ENCODE measurements around the gene VPS39. TPM values are rescaled to one million over a fixed set of nuclear protein-coding genes. Genes with fewer than 3 reads are reported as not detected.

Gene VPS39
- total and polyA plus RNA-seq, 4 donors: 61.4 to 77.6 (median 66.9) TPM

GRCh38 chr15:42134617-42135245, 73.4 kb downstream of the VPS39 start:
- H3K4me3 ChIP-seq (ENCODE audit: low read depth, low read length): no peak overlapping the region
- H3K9me3 ChIP-seq (ENCODE audit: control insufficient read depth, insufficient read depth, low read length): no peaks in the 10 kb centered on the region
- no peak for DNase-seq (ENCODE audit: low read depth in 4 of 6, low spot score in 6 of 6)
- H3K27me3 ChIP-seq (ENCODE audit: control insufficient read depth, insufficient read depth, low read length): no peaks in the 10 kb centered on the region
- H3K4me1 ChIP-seq (ENCODE audit: control insufficient read depth, insufficient read depth, low read length): peaks cover 5% of the 10 kb centered on the region
- H3K36me3 ChIP-seq (ENCODE audit: control insufficient read depth, insufficient read depth, low read length): no peaks in the 10 kb centered on the region
- WGBS (ENCODE audit: insufficient coverage): 100% methylated on average over 5 of the region's 6 CpGs
- H3K27ac ChIP-seq (ENCODE audit: low read depth, low read length): no peak overlapping the region

- no peaks in the 10 kb centered on the region for H3K9me3 ChIP-seq (ENCODE audit: control insufficient read depth, insufficient read depth, low read length)
- H3K36me3 ChIP-seq (ENCODE audit: control insufficient read depth, insufficient read depth, low read length): no peaks in the 10 kb centered on the region
- no peak overlapping the region for H3K4me3 ChIP-seq (ENCODE audit: low read depth, low read length)
- 79% methylated on average over 7 of the region's 11 CpGs for WGBS (ENCODE audit: insufficient coverage)
- no peak overlapping the region for H3K27ac ChIP-seq (ENCODE audit: low read depth, low read length)
- peaks cover 5% of the 10 kb centered on the region for H3K4me1 ChIP-seq (ENCODE audit: control insufficient read depth, insufficient read depth, low read length)
- no peak for DNase-seq (ENCODE audit: low read depth in 4 of 6, low spot score in 6 of 6)
- H3K27me3 ChIP-seq (ENCODE audit: control insufficient read depth, insufficient read depth, low read length): no peaks in the 10 kb centered on the region
Observed at GRCh38 chr15:42133886-42134502, 74.1 kb downstream of the VPS39 start.

- H3K27me3 ChIP-seq (ENCODE audit: control insufficient read depth, insufficient read depth, low read length): no peaks in the 10 kb centered on the region
- DNase-seq (ENCODE audit: low read depth in 4 of 6, low spot score in 6 of 6): no peak
- H3K9me3 ChIP-seq (ENCODE audit: control insufficient read depth, insufficient read depth, low read length): no peaks in the 10 kb centered on the region
- no peak overlapping the region for H3K4me3 ChIP-seq (ENCODE audit: low read depth, low read length)
- H3K36me3 ChIP-seq (ENCODE audit: control insufficient read depth, insufficient read depth, low read length): no peaks in the 10 kb centered on the region
- H3K4me1 ChIP-seq (ENCODE audit: control insufficient read depth, insufficient read depth, low read length): peaks cover 5% of the 10 kb centered on the region
- 100% methylated on average over 1 of the region's 4 CpGs for WGBS (ENCODE audit: insufficient coverage)
- no peak overlapping the region for H3K27ac ChIP-seq (ENCODE audit: low read depth, low read length)
Observed at GRCh38 chr15:42133356-42133755, 74.7 kb downstream of the VPS39 start.

GRCh38 chr15:42131826-42132806, 76.0 kb downstream of the VPS39 start:
- Histone ChIP-seq H3K9me3 (ENCODE audit: control insufficient read depth, insufficient read depth, low read length) (no peaks in the 10 kb centered on the region), H3K4me1 (ENCODE audit: control insufficient read depth, insufficient read depth, low read length) (peaks cover 5% of the 10 kb centered on the region), H3K4me3 (ENCODE audit: low read depth, low read length) (no peak overlapping the region), H3K27me3 (ENCODE audit: control insufficient read depth, insufficient read depth, low read length) (no peaks in the 10 kb centered on the region), H3K36me3 (ENCODE audit: control insufficient read depth, insufficient read depth, low read length) (no peaks in the 10 kb centered on the region), H3K27ac (ENCODE audit: low read depth, low read length) (no peak overlapping the region)
- WGBS (ENCODE audit: insufficient coverage): 71% methylated on average over 7 of the region's 9 CpGs
- DNase-seq (ENCODE audit: low read depth in 4 of 6, low spot score in 6 of 6): peak in 2 of 6 donors; percentile 21 to 53

GRCh38 chr15:42131006-42131405, 77.1 kb downstream of the VPS39 start:
- no peaks in the 10 kb centered on the region for H3K36me3 ChIP-seq (ENCODE audit: control insufficient read depth, insufficient read depth, low read length)
- no peak overlapping the region for H3K4me3 ChIP-seq (ENCODE audit: low read depth, low read length)
- 100% methylated on average over 1 of the region's 1 CpG for WGBS (ENCODE audit: insufficient coverage)
- no peaks in the 10 kb centered on the region for H3K27me3 ChIP-seq (ENCODE audit: control insufficient read depth, insufficient read depth, low read length)
- no peak for DNase-seq (ENCODE audit: low read depth in 4 of 6, low spot score in 6 of 6)
- H3K9me3 ChIP-seq (ENCODE audit: control insufficient read depth, insufficient read depth, low read length): no peaks in the 10 kb centered on the region
- H3K4me1 ChIP-seq (ENCODE audit: control insufficient read depth, insufficient read depth, low read length): peaks cover 5% of the 10 kb centered on the region
- H3K27ac ChIP-seq (ENCODE audit: low read depth, low read length): no peak overlapping the region

GRCh38 chr15:42130246-42130986, 77.7 kb downstream of the VPS39 start:
- no peak overlapping the region for H3K27ac ChIP-seq (ENCODE audit: low read depth, low read length)
- no peaks in the 10 kb centered on the region for H3K36me3 ChIP-seq (ENCODE audit: control insufficient read depth, insufficient read depth, low read length)
- WGBS (ENCODE audit: insufficient coverage): 49% methylated on average over 6 of the region's 8 CpGs
- peaks cover 5% of the 10 kb centered on the region for H3K4me1 ChIP-seq (ENCODE audit: control insufficient read depth, insufficient read depth, low read length)
- H3K27me3 ChIP-seq (ENCODE audit: control insufficient read depth, insufficient read depth, low read length): no peaks in the 10 kb centered on the region
- no peaks in the 10 kb centered on the region for H3K9me3 ChIP-seq (ENCODE audit: control insufficient read depth, insufficient read depth, low read length)
- no peak for DNase-seq (ENCODE audit: low read depth in 4 of 6, low spot score in 6 of 6)
- no peak overlapping the region for H3K4me3 ChIP-seq (ENCODE audit: low read depth, low read length)

GRCh38 chr15:42129364-42129763, 78.7 kb downstream of the VPS39 start:
- Histone ChIP-seq H3K4me1 (ENCODE audit: control insufficient read depth, insufficient read depth, low read length) (peaks cover 5% of the 10 kb centered on the region), H3K27ac (ENCODE audit: low read depth, low read length) (no peak overlapping the region), H3K4me3 (ENCODE audit: low read depth, low read length) (no peak overlapping the region), H3K36me3 (ENCODE audit: control insufficient read depth, insufficient read depth, low read length) (no peaks in the 10 kb centered on the region), H3K9me3 (ENCODE audit: control insufficient read depth, insufficient read depth, low read length) (no peaks in the 10 kb centered on the region), H3K27me3 (ENCODE audit: control insufficient read depth, insufficient read depth, low read length) (no peaks in the 10 kb centered on the region)
- WGBS (ENCODE audit: insufficient coverage): no CpG with 5 or more reads among the region's 2 CpGs
- no peak for DNase-seq (ENCODE audit: low read depth in 4 of 6, low spot score in 6 of 6)

- H3K27me3 ChIP-seq (ENCODE audit: control insufficient read depth, insufficient read depth, low read length): no peaks in the 10 kb centered on the region
- H3K4me1 ChIP-seq (ENCODE audit: control insufficient read depth, insufficient read depth, low read length): peaks cover 5% of the 10 kb centered on the region
- no peak overlapping the region for H3K4me3 ChIP-seq (ENCODE audit: low read depth, low read length)
- no peaks in the 10 kb centered on the region for H3K9me3 ChIP-seq (ENCODE audit: control insufficient read depth, insufficient read depth, low read length)
- DNase-seq (ENCODE audit: low read depth in 4 of 6, low spot score in 6 of 6): no peak
- no peak overlapping the region for H3K27ac ChIP-seq (ENCODE audit: low read depth, low read length)
- 60% methylated on average over 4 of the region's 6 CpGs for WGBS (ENCODE audit: insufficient coverage)
- H3K36me3 ChIP-seq (ENCODE audit: control insufficient read depth, insufficient read depth, low read length): no peaks in the 10 kb centered on the region
Observed at GRCh38 chr15:42128476-42128875, 79.6 kb downstream of the VPS39 start.

- no peaks in the 10 kb centered on the region for H3K27me3 ChIP-seq (ENCODE audit: control insufficient read depth, insufficient read depth, low read length)
- no peaks in the 10 kb centered on the region for H3K36me3 ChIP-seq (ENCODE audit: control insufficient read depth, insufficient read depth, low read length)
- H3K4me3 ChIP-seq (ENCODE audit: low read depth, low read length): no peak overlapping the region
- no peak overlapping the region for H3K27ac ChIP-seq (ENCODE audit: low read depth, low read length)
- H3K4me1 ChIP-seq (ENCODE audit: control insufficient read depth, insufficient read depth, low read length): peaks cover 8% of the 10 kb centered on the region
- DNase-seq (ENCODE audit: low read depth in 4 of 6, low spot score in 6 of 6): no peak
- 100% methylated on average over 3 of the region's 3 CpGs for WGBS (ENCODE audit: insufficient coverage)
- H3K9me3 ChIP-seq (ENCODE audit: control insufficient read depth, insufficient read depth, low read length): no peaks in the 10 kb centered on the region
Observed at GRCh38 chr15:42123546-42123945, 84.6 kb downstream of the VPS39 start.
